Gastrocnemius medialis (tissue), 4 donors: ENCODE measurements around the gene B3GNT9.

Experiments
- CTCF ChIP-seq, 5 experiments: fragments of 450-650 bp in 3 of 5; fragments of 200-600 bp in 2 of 5; sonication (generic) in 2 of 5; IDR thresholded peaks in 4 of 5; conservative IDR thresholded peaks in 1 of 5; 1 replicate in 4 of 5; 2 replicates in 1 of 5; pipeline ENCODE4 v1.5.1; 2016 to 2019; ENCODE audit warnings: antibody characterized with exemption in 5 of 5, mild to moderate bottlenecking in 3 of 5, moderate library complexity in 3 of 5
- POLR2A ChIP-seq, 2 donors: fragments of 450-650 bp; IDR thresholded peaks; one replicate each; pipeline ENCODE4 v1.6.1; 2017; ENCODE audit warnings: antibody characterized with exemption in 2 of 2, mild to moderate bottlenecking in 2 of 2, moderate library complexity in 2 of 2

GRCh38 chr16:67173323-67173722 is 22.5 kb upstream of the B3GNT9 start:
- TF ChIP-seq CTCF (IDR thresholded peaks at IDR 0.05 in 4 of 5, conservative IDR thresholded peaks at IDR 0.05 in 1 of 5): no peak
- TF ChIP-seq POLR2A (IDR thresholded peaks at IDR 0.05): no peak
